H1 (cell line): Measurements from ENCODE around the gene CD48. TPM values are rescaled to one million over a fixed set of nuclear protein-coding genes. Genes with fewer than 3 reads are reported as not detected.

Experiments
- CTCF ChIA-PET: fragments of 300-600 bp; sonication (Branson Sonifier 250); formaldehyde crosslinking; loops from one replicate; lab custom pipeline; 2021; ENCODE audit not compliant: partially characterized antibody; lab: Charles Lee
- POLR2A ChIA-PET: fragments of 300-600 bp; sonication (Branson Sonifier 250); formaldehyde crosslinking; loops from one replicate; lab custom pipeline; 2021; ENCODE audit warnings: inconsistent platforms; ENCODE audit not compliant: partially characterized antibody; lab: Charles Lee
- DNase-seq, 2 experiments: peaks; one replicate each; pipeline versions ENCODE4 v3.0.0 to v3.0.0-alpha.2; 2010 to 2022; ENCODE audit warnings: low spot score in 2 of 2, low read depth in 1 of 2, mixed read lengths in 1 of 2
- FAIRE-seq: peaks from 2 replicates; lab custom pipeline; 2011; peaks lifted over from hg19 to GRCh38; lab: Jason Lieb, UNC
- H2AFZ ChIP-seq: 2 replicates; pipeline ENCODE4 v1.8.1; 2012; ENCODE audit warnings: low read length, inconsistent platforms
- H2AK5ac ChIP-seq: 2 replicates; pipeline ENCODE4 v1.6.1; 2013; ENCODE audit warnings: low read depth, low read length
- H2BK120ac ChIP-seq: replicated peaks from 2 replicates; pipeline ENCODE3; 2013; ENCODE audit warnings: low read depth, low read length, inconsistent platforms
- H2BK12ac ChIP-seq: 2 replicates; pipeline ENCODE4 v1.6.1; 2013; ENCODE audit warnings: low read depth, low read length
- H2BK15ac ChIP-seq: 2 replicates; pipeline ENCODE4 v1.6.1; 2013; ENCODE audit warnings: low read length
- H2BK20ac ChIP-seq: 2 replicates; pipeline ENCODE4 v1.6.1; 2013; ENCODE audit warnings: low read length
- H2BK5ac ChIP-seq: 2 replicates; pipeline ENCODE4 v1.6.1; 2013; ENCODE audit warnings: low read depth, low read length
- H3K14ac ChIP-seq: 2 replicates; pipeline ENCODE4 v1.6.1; 2013; ENCODE audit warnings: inconsistent platforms; ENCODE audit not compliant: insufficient read length
- H3K18ac ChIP-seq: 2 replicates; pipeline ENCODE4 v1.6.1; 2013; ENCODE audit warnings: low read length; ENCODE audit errors: extremely low read depth
- H3K23ac ChIP-seq: 2 replicates; pipeline ENCODE4 v1.6.1; 2013; ENCODE audit warnings: inconsistent platforms; ENCODE audit not compliant: insufficient read length
- H3K23me2 ChIP-seq: 2 replicates; pipeline ENCODE4 v1.6.1; 2013; ENCODE audit warnings: low read depth, low read length
- H3K27ac ChIP-seq: 2 replicates; pipeline ENCODE4 v1.6.1; 2011; ENCODE audit warnings: low read depth, low read length, inconsistent platforms
- H3K27me3 ChIP-seq, 4 experiments: replicated peaks in 1 of 4; 1 replicate in 1 of 4; 2 replicates in 3 of 4; pipeline versions ENCODE4 v1.6.1 to v1.8.1; 2011 to 2013; ENCODE audit warnings: low read length in 3 of 4, mild to moderate bottlenecking in 3 of 4, inconsistent platforms in 2 of 4, mixed read lengths in 2 of 4, moderate library complexity in 1 of 4; ENCODE audit not compliant: control insufficient read depth in 3 of 4, insufficient read depth in 3 of 4; ENCODE audit errors: extremely low read depth in 1 of 4
- H3K36me3 ChIP-seq, 4 experiments: 2 replicates each; pipeline versions ENCODE4 v1.6.1 to v1.8.1; 2011 to 2013; ENCODE audit warnings: mild to moderate bottlenecking in 4 of 4, low read length in 3 of 4, moderate library complexity in 2 of 4, control low read depth in 1 of 4, inconsistent platforms in 1 of 4; ENCODE audit not compliant: insufficient read depth in 4 of 4, control insufficient read depth in 2 of 4
- H3K4ac ChIP-seq: replicated peaks from 2 replicates; pipeline ENCODE3; 2013; ENCODE audit warnings: low read length, low read depth, mixed read lengths, inconsistent platforms; ENCODE audit not compliant: insufficient read length
- H3K4me1 ChIP-seq, 4 experiments: replicated peaks in 1 of 4; 1 replicate in 1 of 4; 2 replicates in 3 of 4; pipeline versions ENCODE4 v1.6.1 to v1.8.1; 2011 to 2013; ENCODE audit warnings: low read length in 3 of 4, inconsistent platforms in 2 of 4, mixed read lengths in 1 of 4; ENCODE audit not compliant: insufficient read depth in 4 of 4, control insufficient read depth in 3 of 4
- H3K4me2 ChIP-seq, 2 experiments: 2 replicates each; pipeline versions ENCODE4 v1.6.1 to v1.8.1; 2011 to 2013; ENCODE audit warnings: low read depth in 2 of 2, low read length in 2 of 2, control low read depth in 1 of 2, inconsistent platforms in 1 of 2, mild to moderate bottlenecking in 1 of 2; ENCODE audit not compliant: insufficient read depth in 1 of 2
- H3K4me3 ChIP-seq, 4 experiments: fragments of 200-600, 300-600 bp in 1 of 4; sonication (generic), shearing (Covaris generic), sonication (Bioruptor Twin) in 1 of 4; 2 replicates each; pipeline versions ENCODE4 v1.5.1 to v1.8.1; 2011 to 2016; ENCODE audit warnings: low read length in 4 of 4, low read depth in 3 of 4, control low read depth in 2 of 4, inconsistent platforms in 2 of 4, mild to moderate bottlenecking in 2 of 4, mixed read lengths in 1 of 4, moderate library complexity in 1 of 4; ENCODE audit not compliant: insufficient read depth in 2 of 4; ENCODE audit errors: extremely low read depth in 1 of 4
- H3K56ac ChIP-seq: replicated peaks from 2 replicates; pipeline ENCODE3; 2013; ENCODE audit warnings: low read depth, mild to moderate bottlenecking, mixed read lengths, low read length, inconsistent platforms; ENCODE audit not compliant: insufficient read length
- H3K79me1 ChIP-seq: 2 replicates; pipeline ENCODE4 v1.6.1; 2013; ENCODE audit warnings: low read depth, low read length, control low read depth
- H3K79me2 ChIP-seq, 2 experiments: 2 replicates each; pipeline versions ENCODE4 v1.6.1 to v1.8.1; 2012 to 2013; ENCODE audit warnings: low read length in 2 of 2, mild to moderate bottlenecking in 2 of 2, inconsistent platforms in 1 of 2; ENCODE audit not compliant: insufficient read depth in 2 of 2, control insufficient read depth in 1 of 2
- H3K9ac ChIP-seq, 4 experiments: replicated peaks in 1 of 4; 1 replicate in 1 of 4; 2 replicates in 3 of 4; pipeline versions ENCODE4 v1.6.1 to v1.8.1; 2011 to 2013; ENCODE audit warnings: low read depth in 3 of 4, low read length in 3 of 4, control low read depth in 2 of 4, mild to moderate bottlenecking in 2 of 4, moderate library complexity in 2 of 4, inconsistent platforms in 1 of 4; ENCODE audit errors: extremely low read depth in 1 of 4
- H3K9me3 ChIP-seq, 2 experiments: 2 replicates each; pipeline versions ENCODE4 v1.6.1 to v1.8.1; 2012 to 2013; ENCODE audit warnings: mild to moderate bottlenecking in 2 of 2, moderate library complexity in 2 of 2, control low read depth in 1 of 2, inconsistent platforms in 1 of 2, low read depth in 1 of 2, low read length in 1 of 2, mixed read lengths in 1 of 2; ENCODE audit not compliant: insufficient read depth in 2 of 2
- H4K20me1 ChIP-seq, 2 experiments: replicated peaks in 1 of 2; 2 replicates each; pipeline versions ENCODE3 to v1.8.1; 2011 to 2013; ENCODE audit warnings: inconsistent platforms in 2 of 2, low read length in 2 of 2, mild to moderate bottlenecking in 1 of 2; ENCODE audit not compliant: insufficient read depth in 2 of 2, control insufficient read depth in 1 of 2
- H4K5ac ChIP-seq: 2 replicates; pipeline ENCODE4 v1.6.1; 2013; ENCODE audit warnings: low read length, low read depth, mixed read lengths, inconsistent platforms; ENCODE audit not compliant: insufficient read length
- H4K8ac ChIP-seq: 2 replicates; pipeline ENCODE4 v1.8.0; 2013; ENCODE audit warnings: mild to moderate bottlenecking, moderate library complexity, low read length, inconsistent platforms; ENCODE audit not compliant: insufficient read depth; ENCODE audit errors: extremely low read depth
- H4K91ac ChIP-seq: replicated peaks from 2 replicates; pipeline ENCODE3; 2013; ENCODE audit warnings: low read length, mixed read lengths, inconsistent platforms; ENCODE audit not compliant: insufficient read length
- BCL11A ChIP-seq, 2 experiments: IDR thresholded peaks; one replicate each; pipeline ENCODE4 v1.6.1; 2011; ENCODE audit warnings: low read depth in 2 of 2, low read length in 2 of 2, mild to moderate bottlenecking in 2 of 2
- CBX5 ChIP-seq: fragments of 300-800, 300-1000 bp; sonication (generic); IDR thresholded peaks from 2 replicates; pipeline ENCODE4 v1.7.1; 2016; ENCODE audit warnings: antibody characterized with exemption, low read length, low read depth
- CHD2 ChIP-seq: IDR thresholded peaks from 2 replicates; pipeline ENCODE4 v1.6.1; 2012; ENCODE audit warnings: low read length, improper control_type of control experiment
- EZH2 ChIP-seq: fragments of 200-600 bp; sonication (generic); IDR thresholded peaks from 2 replicates; pipeline ENCODE4 v1.7.1; 2012; ENCODE audit warnings: low read depth, mild to moderate bottlenecking, moderate library complexity, low read length, inconsistent platforms; ENCODE audit not compliant: severe bottlenecking
- HDAC6 ChIP-seq: IDR thresholded peaks from one replicate; pipeline ENCODE4 v1.7.1; 2012; ENCODE audit warnings: low read depth, mild to moderate bottlenecking, inconsistent platforms, low read length, moderate library complexity
- JUN ChIP-seq: IDR thresholded peaks from 2 replicates; pipeline ENCODE4 v1.6.1; 2011; ENCODE audit warnings: low read depth, mild to moderate bottlenecking, improper control_type of control experiment, low read length
- JUND ChIP-seq: IDR thresholded peaks from 2 replicates; pipeline ENCODE4 v1.6.1; 2011; ENCODE audit warnings: mild to moderate bottlenecking, improper control_type of control experiment, low read length
- MAFK ChIP-seq: IDR thresholded peaks from 2 replicates; pipeline ENCODE4 v1.6.1; 2012; ENCODE audit warnings: low read depth, mild to moderate bottlenecking, improper control_type of control experiment, low read length
- MAX ChIP-seq: IDR thresholded peaks from 2 replicates; pipeline ENCODE4 v1.6.1; 2012; ENCODE audit warnings: inconsistent platforms
- SP4 ChIP-seq: IDR thresholded peaks from 2 replicates; pipeline ENCODE4 v1.6.1; 2012; ENCODE audit warnings: low read length, inconsistent platforms
- TAF7 ChIP-seq: optimal IDR thresholded peaks from 2 replicates; pipeline ENCODE3; 2011; ENCODE audit warnings: low read depth, mild to moderate bottlenecking, inconsistent platforms, low read length, moderate library complexity, borderline replicate concordance
- YY1 ChIP-seq: IDR thresholded peaks from 2 replicates; pipeline ENCODE4 v1.6.1; 2011; ENCODE audit warnings: low read depth, mild to moderate bottlenecking, low read length
- WGBS, 2 experiments: shearing (Covaris generic) in 1 of 2; methylation state at CpG; one replicate each; pipeline versions ENCODE4 v1.1.6 to v1.1.7; 2013 to 2015; ENCODE audit warnings: low lambda C conversion rate in 2 of 2, mixed read lengths in 2 of 2, inconsistent platforms in 1 of 2, low coverage in 1 of 2, missing lambda C conversion rate in 1 of 2; ENCODE audit not compliant: insufficient replicate concordance in 2 of 2, insufficient coverage in 1 of 2, insufficient read length in 1 of 2; ENCODE audit errors: extremely low coverage in 1 of 2, missing lambda C conversion rate in 1 of 2; 5-methylcytosine and 5-hydroxymethylcytosine counted together
- polyA plus RNA-seq, 7 experiments: library from polyadenylated mRNA; depleted of rRNA in 3 of 7; stranded (reverse) in 5 of 7; unstranded in 2 of 7; fragments of >200 nt in 5 of 7; fragments of 200-250 nt in 2 of 7; gene quantifications; 1 replicate in 5 of 7; 2 replicates in 1 of 7; 4 replicates in 1 of 7; pipeline versions ENCODE4 v1.2.1 to v1.2.3, GENCODE V29; 2011 to 2013; ENCODE audit warnings: missing spikeins in 2 of 7, mixed read lengths in 2 of 7
- total RNA-seq: library from RNA; stranded (reverse); fragmentation: NEBNext Ultra II Directional; extraction: Animal tissue kit (Norgen Biotek cat#: 25700); gene quantifications from 2 replicates; pipeline ENCODE4 v1.2.1, GENCODE V29; 2021

The CD48 gene
- total and polyA plus RNA-seq, 2 of the 8 experiments (the other 6 are each of a cell fraction or from before 2014, with no cell fraction given) = 0.08 TPM; not detected in 1

GRCh38 chr1:160667896-160668295 lies 43.7 kb downstream of the CD48 start:
- H3K4me2 ChIP-seq = no peak overlapping the region
- H3K9me3 ChIP-seq = peaks cover 4 to 5% of the 10 kb centered on the region in 2 experiments; a peak in 3 of 4 replicates
- H2AFZ ChIP-seq = no peak overlapping the region
- H3K79me2 ChIP-seq = no peaks in the 10 kb centered on the region
- POLR2A ChIA-PET = no interaction called here
- no peak overlapping the region for H3K27ac ChIP-seq
- no peak overlapping the region; the same call in 1 of the 2 replicates for H2BK5ac ChIP-seq
- no peak overlapping the region for H3K4me3 ChIP-seq
- no peak overlapping the region for H4K5ac ChIP-seq
- FAIRE-seq (no peak), DNase-seq (no peak)
- no peaks in the 10 kb centered on the region for H3K27me3 ChIP-seq
- no peak for TF ChIP-seq MAFK
- TF ChIP-seq CHD2 = no peak
- TF ChIP-seq TAF7 = no peak
- no peak for TF ChIP-seq CBX5
- no peak for TF ChIP-seq MAX
- TF ChIP-seq JUN = no peak
- no peak for TF ChIP-seq HDAC6
- no peak for TF ChIP-seq SP4
- no peak for TF ChIP-seq YY1
- TF ChIP-seq JUND = no peak
- TF ChIP-seq EZH2 = no peak
- no peak for TF ChIP-seq BCL11A (IDR thresholded peaks at IDR 0.05; ENCODE audit: low read depth in 2 of 2, low read length in 2 of 2)
- CTCF ChIA-PET = interaction anchor here (1.5 to 3.1 kb wide), 2 partner anchors 13 kb away, joined by 3 to 11 read pairs; no protein-coding TSS in a partner anchor
- H4K8ac ChIP-seq = no peak overlapping the region; the same call in 1 of the 2 replicates
- no peak overlapping the region for H3K23ac ChIP-seq
- H3K4ac ChIP-seq = no peak overlapping the region
- H3K23me2 ChIP-seq = no peaks in the 10 kb centered on the region
- H3K18ac ChIP-seq = no peak overlapping the region
- no peak overlapping the region for H3K9ac ChIP-seq
- no peak overlapping the region for H2AK5ac ChIP-seq
- H3K36me3 ChIP-seq = no peaks in the 10 kb centered on the region; a peak in 1 of 8 replicates
- 93% methylated on average over 2 of the region's 2 CpGs; no CpG with 5 or more reads in 1 of the 2 experiments for WGBS, 2 experiments
- no peak overlapping the region for H3K56ac ChIP-seq
- no peak overlapping the region for H2BK15ac ChIP-seq
- no peak overlapping the region for H2BK12ac ChIP-seq
- no peak overlapping the region for H3K14ac ChIP-seq
- no peaks in the 10 kb centered on the region for H3K79me1 ChIP-seq
- H2BK120ac ChIP-seq = no peak overlapping the region
- no peak overlapping the region for H2BK20ac ChIP-seq
- H4K91ac ChIP-seq = no peak overlapping the region
- H3K4me1 ChIP-seq = peaks cover 1 to 8% (median 4%) of the 10 kb centered on the region in 4 experiments; a peak in 4 of 7 replicates
- no peaks in the 10 kb centered on the region for H4K20me1 ChIP-seq
